HL-60/S4 treated with phorbol 12-myristate 13-acetate at 8.2 ng/mL for 4 days and 3 days (cell line): ENCODE measurements around the gene BNIP2.

Experiments used
- in situ Hi-C: fragments of 300-500 bp; cut with MboI; formaldehyde crosslinking; loops from 2 replicates; pipeline ENCODE4 v1.15.0; 2022; ENCODE audit warnings: low sequenced_read_pairs

Gene BNIP2

DNA sequence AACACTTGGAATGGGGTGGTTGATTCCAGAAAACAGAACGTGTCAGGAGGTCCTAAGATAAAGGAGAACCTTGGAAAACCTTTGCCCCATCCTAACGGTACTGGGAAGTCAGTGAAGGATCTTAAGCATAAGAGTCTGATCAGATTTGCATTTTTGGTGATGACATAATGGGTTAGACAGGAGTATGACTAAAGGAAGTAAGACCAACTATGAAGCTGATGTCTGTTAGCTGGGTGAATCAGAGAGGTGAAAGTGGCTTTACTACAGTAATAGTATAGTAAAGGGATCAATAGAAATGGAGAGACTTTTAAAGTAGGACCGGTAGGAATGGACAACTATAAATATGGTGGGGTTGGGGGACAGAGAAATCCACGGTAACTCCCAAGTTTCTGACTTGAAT, 44.4 kb downstream of the BNIP2 start:
- in situ Hi-C loops: loop anchor here (25.0 kb wide), 1 partner anchor 107 kb away; no protein-coding TSS in a partner anchor

DNA sequence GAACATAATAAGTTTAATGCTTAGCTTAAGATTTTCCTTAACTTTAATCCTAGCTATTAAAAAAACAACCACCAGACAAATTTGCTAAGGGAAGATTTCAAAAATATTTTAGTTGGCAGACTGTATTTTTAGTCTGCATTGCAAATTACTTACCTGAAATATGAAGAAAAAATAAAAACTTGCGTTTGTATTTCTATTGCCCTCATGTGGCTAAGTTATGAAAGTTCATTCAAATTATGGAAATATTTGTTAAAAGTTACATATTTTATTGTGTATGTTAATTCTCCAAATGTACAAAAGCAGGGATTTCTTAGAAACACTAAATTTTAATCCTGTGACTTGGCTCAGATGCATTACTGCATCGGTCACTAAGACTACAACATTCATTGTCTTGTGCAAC, 46.8 kb downstream of the BNIP2 start:
- in situ Hi-C loops: loop anchor here (25.0 kb wide), 1 partner anchor 105 kb away; no protein-coding TSS in a partner anchor

DNA sequence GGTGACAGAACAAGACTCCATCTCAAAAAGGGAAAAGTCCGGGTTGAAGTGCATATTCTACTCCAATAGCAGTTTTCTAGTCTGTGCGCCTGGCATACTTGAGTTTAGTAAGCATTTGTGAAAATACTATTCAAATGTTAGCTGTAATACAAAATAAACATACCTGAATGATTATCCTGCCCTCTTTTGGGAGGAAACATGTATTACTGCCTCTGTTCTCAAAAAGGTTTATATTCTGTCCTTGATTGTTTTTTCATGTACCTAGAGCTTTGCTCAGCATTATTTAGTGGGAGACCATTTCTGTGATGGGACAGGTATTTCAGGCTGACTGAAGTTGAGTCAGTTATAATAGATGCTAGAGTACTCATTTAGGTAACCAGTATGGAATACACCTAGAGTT, 51.6 kb downstream of the BNIP2 start:
- in situ Hi-C loops: loop anchor here (25.0 kb wide), 1 partner anchor 100 kb away; no protein-coding TSS in a partner anchor

DNA sequence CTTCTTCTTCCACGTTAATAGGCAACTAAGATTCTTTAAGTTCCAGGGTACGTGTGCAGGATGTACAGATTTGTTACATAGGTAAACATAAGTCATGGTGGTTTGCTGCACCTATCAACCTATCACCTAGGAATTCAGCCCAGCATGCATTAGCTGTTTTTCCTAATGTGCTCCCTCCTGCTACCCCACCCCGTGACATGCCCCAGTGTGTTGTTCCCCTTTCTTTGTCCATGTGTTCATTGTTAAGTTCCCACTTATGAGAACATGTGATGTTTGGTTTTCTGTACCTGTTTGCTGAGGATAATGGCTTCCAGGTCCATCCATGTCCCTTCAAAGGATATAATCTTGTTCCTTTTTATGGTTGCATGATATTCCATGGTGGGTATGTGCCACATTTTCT, 52.9 kb downstream of the BNIP2 start:
- in situ Hi-C loops: loop anchor here (25.0 kb wide), 1 partner anchor 99 kb away; no protein-coding TSS in a partner anchor

DNA sequence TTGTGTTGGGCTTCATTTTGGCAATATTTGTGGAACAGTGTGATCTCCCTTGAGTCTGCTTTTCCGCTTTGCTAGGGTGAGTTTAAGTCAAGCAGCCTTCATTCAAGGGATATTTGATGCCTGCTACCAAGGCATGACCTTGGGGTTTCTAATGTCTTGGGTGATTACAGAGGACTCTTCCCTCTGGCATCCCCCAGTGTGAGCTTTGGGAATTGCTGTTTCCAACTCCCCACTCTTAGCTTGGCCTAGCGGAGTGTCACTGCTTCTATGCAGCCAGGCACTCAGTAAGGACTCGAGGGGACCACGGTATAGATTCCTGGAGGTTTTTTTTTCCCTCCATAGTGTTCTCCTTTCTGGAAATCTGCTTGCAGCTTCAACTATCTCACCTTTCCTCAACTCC, 56.4 kb downstream of the BNIP2 start:
- in situ Hi-C loops: loop anchor here (25.0 kb wide), 1 partner anchor 95 kb away; no protein-coding TSS in a partner anchor

DNA sequence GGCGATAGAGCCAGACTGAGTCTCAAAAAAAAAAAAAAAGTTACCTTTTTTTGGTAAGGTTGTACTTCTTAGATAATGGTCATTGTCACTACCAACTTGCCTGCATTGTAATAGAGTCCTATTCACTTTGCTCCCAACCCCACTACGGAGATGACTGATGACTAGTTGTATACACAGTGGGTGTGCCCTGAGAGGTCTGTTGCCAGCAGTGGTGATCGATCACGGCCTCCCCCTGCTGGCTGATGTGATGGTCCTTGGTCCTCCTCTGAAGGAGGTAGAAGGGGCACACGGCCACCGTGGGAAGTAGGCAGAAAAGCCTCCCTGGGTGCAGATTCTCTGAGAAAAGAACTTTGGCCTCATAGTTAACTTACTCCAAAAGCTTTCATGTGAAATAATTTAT, 66.8 kb downstream of the BNIP2 start:
- in situ Hi-C loops: no loop called here

DNA sequence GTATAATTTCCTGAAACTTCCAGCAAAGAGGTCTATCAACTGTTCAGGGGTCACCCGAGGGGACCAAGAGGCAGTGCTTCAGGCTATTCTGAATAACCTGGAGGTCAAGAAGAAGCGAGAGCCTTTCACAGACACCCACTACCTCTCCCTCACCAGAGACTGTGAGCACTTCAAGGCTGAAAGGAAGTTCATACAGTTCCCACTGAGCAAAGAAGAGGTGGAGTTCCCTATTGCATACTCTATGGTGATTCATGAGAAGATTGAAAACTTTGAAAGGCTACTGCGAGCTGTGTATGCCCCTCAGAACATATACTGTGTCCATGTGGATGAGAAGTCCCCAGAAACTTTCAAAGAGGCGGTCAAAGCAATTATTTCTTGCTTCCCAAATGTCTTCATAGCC, 70.7 kb downstream of the BNIP2 start:
- in situ Hi-C loops: no loop called here

DNA sequence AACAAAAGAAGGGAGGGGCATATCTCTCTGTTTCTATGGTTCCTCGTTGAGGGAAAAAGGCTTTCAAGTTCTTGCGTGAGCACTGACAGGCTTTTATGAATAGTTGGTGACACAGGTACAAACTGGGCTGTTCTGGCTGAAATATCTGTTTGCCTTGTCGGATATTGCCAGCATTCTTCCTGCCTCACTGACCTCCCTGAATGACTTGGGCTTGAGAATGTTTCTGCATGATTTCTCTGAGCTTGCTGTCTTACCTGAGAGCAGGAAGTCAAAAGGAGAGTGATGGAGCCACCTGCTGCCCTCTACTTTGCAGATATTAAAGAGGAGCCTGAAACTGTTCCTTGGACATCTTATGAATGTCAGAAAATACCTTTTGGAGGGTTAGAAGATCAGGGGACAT, 72.7 kb downstream of the BNIP2 start:
- in situ Hi-C loops: no loop called here

DNA sequence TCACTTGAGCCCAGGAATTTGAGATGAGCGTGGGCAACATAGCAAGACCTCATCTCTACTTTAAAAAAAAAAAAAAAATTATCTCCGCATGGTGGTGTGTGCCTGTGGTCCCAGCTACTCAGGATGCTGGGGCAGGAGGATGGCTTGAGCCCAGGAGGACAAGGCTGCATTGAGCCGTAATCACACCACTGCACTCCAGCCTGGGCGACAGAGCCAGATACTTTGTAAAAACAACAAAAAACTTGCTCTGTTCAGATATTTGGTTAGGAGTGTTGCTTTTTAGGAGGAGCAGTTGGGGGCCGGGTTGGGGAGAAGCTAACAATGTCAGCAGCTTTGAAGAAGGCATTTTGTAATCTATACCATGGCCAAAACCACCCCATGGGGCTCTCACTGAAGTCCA, 73.5 kb downstream of the BNIP2 start:
- in situ Hi-C loops: no loop called here

DNA sequence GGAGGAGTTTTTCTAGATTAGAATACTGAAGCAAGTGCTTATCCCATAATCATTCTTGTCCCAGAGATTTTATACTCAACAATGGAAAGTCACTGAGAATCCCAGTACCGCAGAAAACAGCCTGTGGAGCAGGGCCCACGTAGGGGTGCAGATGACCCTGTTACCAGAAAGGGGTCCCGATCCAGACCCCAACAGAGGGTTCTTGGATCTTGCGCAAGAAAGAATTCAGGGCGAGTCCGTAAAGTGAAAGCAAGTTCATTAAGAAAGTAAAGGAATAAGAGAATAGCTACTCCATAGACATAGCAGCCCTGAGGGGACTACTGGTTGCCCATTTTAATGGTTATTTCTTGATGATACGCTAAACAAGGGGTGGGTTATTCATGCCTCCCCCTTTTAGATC, 75.0 kb downstream of the BNIP2 start:
- in situ Hi-C loops: no loop called here

DNA sequence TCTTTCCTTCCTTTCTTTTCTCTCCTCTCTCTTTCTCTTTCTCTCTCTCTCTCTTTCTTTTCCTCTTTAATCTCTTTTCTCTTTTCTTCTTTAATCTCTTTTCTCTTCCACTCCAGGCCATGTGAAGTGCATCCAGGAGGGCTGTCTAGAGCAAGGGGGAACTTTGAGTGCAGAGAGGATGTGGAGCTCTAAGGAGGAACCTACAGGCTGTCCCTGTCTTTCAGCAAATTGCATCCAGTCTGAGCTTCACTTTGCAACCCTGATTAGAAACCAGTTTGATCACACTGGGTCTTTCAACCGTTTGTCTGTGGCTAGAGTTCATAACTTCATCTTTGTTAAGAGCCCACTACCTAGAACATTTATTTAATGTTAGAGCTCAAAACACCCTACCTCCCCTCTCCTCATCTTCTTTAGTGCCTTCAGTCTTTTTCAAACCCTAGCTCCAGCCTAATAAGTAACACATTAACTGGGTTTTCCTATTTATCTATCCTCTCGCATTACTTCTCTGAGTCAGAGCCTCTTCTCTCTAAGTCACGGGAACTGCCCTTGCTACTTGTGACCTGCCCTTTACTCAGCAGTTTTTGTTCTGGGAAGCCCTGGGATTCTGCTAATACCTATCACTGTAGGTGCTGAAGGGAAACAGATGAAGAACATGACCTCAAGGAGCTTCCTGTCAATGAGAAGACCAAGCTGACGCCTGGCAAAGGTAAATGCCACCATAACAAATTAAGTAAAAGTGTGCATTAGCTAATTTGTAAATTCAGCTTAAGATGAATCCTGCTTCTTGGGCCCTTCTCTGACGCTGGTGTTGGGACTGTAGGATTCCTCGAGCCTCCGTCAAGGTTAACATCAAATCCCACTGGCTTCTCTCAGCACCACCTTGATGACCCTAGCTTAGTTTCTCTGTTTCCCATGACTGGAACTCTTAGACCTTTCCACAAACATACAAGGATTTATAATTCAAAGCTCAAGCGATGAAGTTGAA, 77.6 kb downstream of the BNIP2 start, which contains the start of gene GCNT3:
Gene GCNT3 (plus strand): TSS at position 508 of the 985 bp plus-strand sequence. CDS start 6,456 bp downstream, outside the sequence.
- in situ Hi-C loops: no loop called here

DNA sequence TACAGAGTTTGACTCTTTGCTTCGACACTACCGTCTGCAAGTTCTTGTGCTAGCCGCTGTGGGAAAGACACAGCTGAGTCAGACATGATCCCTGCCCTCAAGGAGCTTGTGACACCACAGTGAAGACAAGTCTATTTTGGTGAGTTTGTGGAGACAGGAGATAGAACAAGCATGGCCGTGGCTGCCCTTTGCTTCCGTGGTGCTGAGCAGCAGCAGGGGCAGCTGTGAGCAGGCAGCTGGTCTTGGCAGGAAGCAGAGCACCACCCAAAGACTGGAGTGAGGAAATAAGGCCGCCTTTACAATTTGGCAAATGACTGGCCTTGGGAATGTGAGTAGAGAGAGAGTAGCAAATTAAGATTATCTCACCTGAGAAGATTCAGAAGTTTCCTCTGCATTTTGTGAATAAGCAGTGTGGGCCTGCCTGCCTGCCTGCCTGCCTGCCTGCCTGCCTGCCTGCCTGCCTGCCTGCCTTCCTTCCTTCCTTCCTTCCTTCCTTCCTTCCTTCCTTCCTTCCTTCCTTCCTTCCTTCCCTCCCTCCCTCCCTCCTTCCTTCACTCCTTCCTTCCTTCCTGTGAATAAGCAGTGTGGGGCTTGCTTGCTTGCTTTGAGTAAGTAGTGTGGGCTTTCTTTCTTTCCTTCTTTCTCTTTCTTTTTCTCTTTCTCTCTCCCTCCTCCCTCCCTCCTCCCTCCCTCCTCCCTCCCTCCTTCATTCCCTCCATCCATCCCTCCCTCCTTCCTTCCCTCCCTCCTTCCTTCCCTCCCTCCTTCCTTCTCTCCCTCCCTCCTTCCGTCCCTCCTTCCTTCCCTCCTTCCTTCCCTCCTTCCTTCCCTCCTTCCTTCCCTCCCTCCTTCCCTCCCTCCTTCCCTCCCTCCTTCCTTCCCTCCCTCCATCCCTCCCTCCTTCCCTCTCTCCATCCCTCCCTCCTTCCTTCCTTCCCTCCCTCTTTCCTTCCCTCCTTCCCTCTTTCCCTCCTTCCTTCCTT, 79.1 kb downstream of the BNIP2 start:
- in situ Hi-C loops: no loop called here
